Panc1 (cell line): ENCODE data around the gene FARP2. TPM values are rescaled to one million over a fixed set of nuclear protein-coding genes. Genes with fewer than 3 reads are reported as not detected.

Experiments
- ATAC-seq: fragments of 200-7000 bp; cut with Tn5 transposase; 2 replicates; pipeline ENCODE4 v1.9.1; 2020; ENCODE audit warnings: mild to moderate bottlenecking, moderate library complexity
- BruUV-seq: library from RNA; stranded (reverse); fragments of 400-500 nt; replicated peaks from 2 replicates; lab custom pipeline; 2021; lab: Mats Ljungman, UMichigan
- CTCF ChIA-PET: fragments of 300-600 bp; sonication (Branson Sonifier 250); formaldehyde crosslinking; loops from one replicate; lab custom pipeline; 2022; ENCODE audit warnings: antibody characterized with exemption; lab: Charles Lee
- POLR2A ChIA-PET: fragments of 300-600 bp; sonication (Branson Sonifier 250); formaldehyde crosslinking; loops from one replicate; lab custom pipeline; 2022; ENCODE audit warnings: antibody characterized with exemption; lab: Charles Lee
- DNase-seq: peaks from one replicate; pipeline ENCODE4 v3.0.0-alpha.2; 2010; ENCODE audit warnings: low read depth, low spot score
- H3K27ac ChIP-seq: 2 replicates; pipeline ENCODE4 v1.5.1; 2011; ENCODE audit warnings: mild to moderate bottlenecking, low read length, inconsistent platforms
- H3K27me3 ChIP-seq: fragments of 200-500 bp; sonication (Bioruptor generic); 2 replicates; pipeline ENCODE4 v1.6.0; 2014; ENCODE audit warnings: low read length, inconsistent platforms; ENCODE audit not compliant: control insufficient read depth, insufficient read depth
- H3K36me3 ChIP-seq: fragments of 200-500 bp; sonication (Bioruptor generic); 2 replicates; pipeline ENCODE4 v1.5.1; 2014; ENCODE audit warnings: inconsistent platforms, mild to moderate bottlenecking, low read length, moderate library complexity; ENCODE audit not compliant: control insufficient read depth, insufficient read depth
- H3K4me1 ChIP-seq: 2 replicates; pipeline ENCODE4 v1.5.1; 2011; ENCODE audit warnings: inconsistent platforms, mild to moderate bottlenecking, low read length, moderate library complexity; ENCODE audit not compliant: control insufficient read depth, insufficient read depth
- H3K4me3 ChIP-seq, 2 experiments: 2 replicates each; pipeline ENCODE4 v1.5.1; 2011 to 2012; ENCODE audit warnings: low read depth in 2 of 2, low read length in 2 of 2, mild to moderate bottlenecking in 2 of 2, inconsistent platforms in 1 of 2, moderate library complexity in 1 of 2
- H3K9me3 ChIP-seq: fragments of 200-500 bp; sonication (Bioruptor generic); 2 replicates; pipeline ENCODE4 v1.5.1; 2014; ENCODE audit warnings: low read depth, mild to moderate bottlenecking, inconsistent platforms, low read length, moderate library complexity; ENCODE audit not compliant: control insufficient read depth, insufficient read depth
- CTCF ChIP-seq: fragments of 450-650 bp; IDR thresholded peaks from 2 replicates; pipeline ENCODE4 v1.5.1; 2017; ENCODE audit warnings: mild to moderate bottlenecking
- POLR2AphosphoS5 ChIP-seq: IDR thresholded peaks from 2 replicates; pipeline ENCODE4 v1.6.1; 2012; ENCODE audit warnings: mild to moderate bottlenecking, low read depth, low read length, moderate library complexity
- REST ChIP-seq, 2 experiments: IDR thresholded peaks; 2 replicates each; pipeline ENCODE4 v1.6.1; 2011 to 2012; ENCODE audit warnings: low read depth in 2 of 2, control low read depth in 1 of 2, low read length in 1 of 2, mild to moderate bottlenecking in 1 of 2, moderate library complexity in 1 of 2; ENCODE audit not compliant: insufficient read depth in 1 of 2
- SIN3A ChIP-seq: IDR thresholded peaks from 2 replicates; pipeline ENCODE4 v1.6.1; 2012; ENCODE audit warnings: low read depth, mild to moderate bottlenecking, low read length, moderate library complexity, borderline replicate concordance; ENCODE audit not compliant: insufficient read depth
- TCF7L2 ChIP-seq: IDR thresholded peaks from 2 replicates; pipeline ENCODE4 v1.6.1; 2011; ENCODE audit warnings: mild to moderate bottlenecking, low read depth, low read length, inconsistent platforms
- in situ Hi-C: cut with HindIII; loops from 2 replicates; pipeline ENCODE4 v1.10.0; 2016; ENCODE audit warnings: low sequenced_read_pairs, low pct_unique_long_range_greater_than_20kb
- intact Hi-C: fragments of 100-400 bp; cut with micrococcal nuclease; formaldehyde crosslinking; loops from one replicate; pipeline ENCODE4 v1.10.0; 2022; ENCODE audit not compliant: unreplicated experiment
- total RNA-seq: library from RNA; stranded (reverse); gene quantifications from one replicate; pipeline ENCODE4 v1.2.1, GENCODE V29; 2021; ENCODE audit not compliant: unreplicated experiment

The FARP2 gene
- total RNA-seq, 1 experiment from 2014 or later: 80.3 TPM

DNA sequence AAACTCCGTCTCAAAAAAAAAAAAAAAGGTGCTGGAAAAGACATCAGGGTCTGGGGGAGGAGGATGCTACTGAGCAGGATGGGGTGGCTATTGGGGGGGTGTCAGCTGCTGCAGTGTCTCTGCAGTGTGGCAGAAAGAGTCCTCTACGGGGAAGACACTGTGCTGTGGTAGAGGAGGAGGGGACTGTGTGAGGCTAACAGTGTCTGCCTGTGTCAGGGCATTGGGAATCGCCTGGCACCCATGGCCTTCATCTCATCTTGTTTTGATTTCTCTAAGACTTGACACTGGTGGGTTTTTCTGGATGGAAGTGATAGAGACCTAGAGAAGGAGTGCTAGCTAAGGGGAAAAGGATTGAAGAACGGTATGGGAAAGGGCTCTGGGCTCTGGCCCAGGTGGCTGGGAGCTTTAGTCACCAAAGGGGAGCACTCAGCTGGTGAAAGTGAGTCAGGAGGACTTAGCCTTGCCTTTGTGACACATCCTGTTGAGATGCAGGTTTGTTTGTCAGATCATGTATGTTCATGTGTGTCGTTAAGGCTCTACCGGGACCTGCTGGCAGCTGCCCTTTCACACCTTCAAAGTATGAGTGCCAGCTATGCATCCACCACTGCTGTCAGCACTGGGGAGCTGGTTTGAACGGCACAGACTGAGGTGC is 58.0 kb downstream of the FARP2 start:
- Histone ChIP-seq H3K4me1 (no peaks in the 10 kb centered on the region), H3K27me3 (no peaks in the 10 kb centered on the region), H3K36me3 (peaks cover 9% of the 10 kb centered on the region; the same call in 1 of the 2 replicates), H3K27ac (no peak overlapping the region), H3K9me3 (no peaks in the 10 kb centered on the region), H3K4me3 (no peak overlapping the region)
- TF ChIP-seq REST (IDR thresholded peaks at IDR 0.05; ENCODE audit: insufficient read depth in 1 of 2, low read depth in 2 of 2, low read length in 1 of 2) (no peak), CTCF (no peak), TCF7L2 (no peak), POLR2AphosphoS5 (no peak)
- ChIA-PET CTCF (no interaction called here), POLR2A (no interaction called here)
- no peak for ATAC-seq
- DNase-seq: no peak
- no TSS peak for BruUV-seq
- in situ Hi-C loops: no loop called here
- intact Hi-C loops: no loop called here

DNA sequence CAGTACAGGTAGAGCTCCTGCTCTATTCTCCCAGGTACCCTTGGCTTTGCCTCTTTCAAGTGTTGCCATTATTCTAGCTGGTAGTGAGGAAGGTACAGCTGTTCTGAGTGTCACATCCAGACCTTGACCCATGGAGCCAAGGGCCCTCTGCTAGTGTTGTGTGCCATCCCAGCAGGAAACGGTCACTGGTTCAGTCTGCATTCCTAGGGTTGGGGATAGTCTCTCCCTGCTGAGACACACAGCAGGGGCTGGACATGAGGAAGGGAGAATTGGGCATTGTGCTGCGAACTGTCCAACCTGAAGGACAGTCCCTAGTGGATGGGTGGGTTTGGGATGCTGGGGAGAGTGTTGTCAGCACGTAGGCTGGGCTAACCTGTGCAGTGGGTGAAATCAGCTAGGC is 59.1 kb downstream of the FARP2 start:
- Histone ChIP-seq H3K4me3 (no peak overlapping the region), H3K9me3 (no peaks in the 10 kb centered on the region), H3K27me3 (no peaks in the 10 kb centered on the region), H3K36me3 (peaks cover 9% of the 10 kb centered on the region; the same call in 1 of the 2 replicates), H3K4me1 (no peaks in the 10 kb centered on the region), H3K27ac (no peak overlapping the region)
- ChIA-PET POLR2A (no interaction called here), CTCF (no interaction called here)
- no TSS peak for BruUV-seq
- TF ChIP-seq SIN3A: no peak
- no peak for TF ChIP-seq CTCF
- no peak for TF ChIP-seq POLR2AphosphoS5
- no peak for TF ChIP-seq REST (IDR thresholded peaks at IDR 0.05; ENCODE audit: insufficient read depth in 1 of 2, low read depth in 2 of 2, low read length in 1 of 2)
- no peak for TF ChIP-seq TCF7L2
- intact Hi-C loops: no loop called here
- ATAC-seq: no peak
- no peak for DNase-seq
- in situ Hi-C loops: no loop called here
